HepG2 (cell line): ENCODE measurements around the gene LNX2. TPM values are rescaled to one million over a fixed set of nuclear protein-coding genes. Genes with fewer than 3 reads are reported as not detected.

ENCODE experiments used
- ATAC-seq: fragments of 200-7000 bp; cut with Tn5 transposase; 3 replicates; pipeline ENCODE4 v1.9.1; 2020; ENCODE audit warnings: mild to moderate bottlenecking, moderate library complexity
- BruUV-seq: library from RNA; stranded (reverse); fragments of 400-500 nt; replicated peaks from 2 replicates; lab custom pipeline; 2021; lab: Mats Ljungman, UMichigan
- CTCF ChIA-PET: fragments of 300-600 bp; formaldehyde crosslinking; extraction: SDS; loops from one replicate; lab custom pipeline; 2021; ENCODE audit warnings: low total read pairs, inconsistent platforms, low intra/inter-chr PET ratio; lab: Yijun Ruan, JAX
- POLR2A ChIA-PET: fragments of 350-600 bp; sonication (Branson Sonifier 250); formaldehyde crosslinking; loops from one replicate; lab custom pipeline; 2020; ENCODE audit warnings: antibody characterized with exemption, inconsistent platforms; lab: Yijun Ruan, JAX
- DNase-seq: peaks from one replicate; pipeline ENCODE4 v3.0.0-alpha.2; 2015; ENCODE audit warnings: low spot score
- FAIRE-seq: peaks from 3 replicates; lab custom pipeline; 2011; peaks lifted over from hg19 to GRCh38; lab: Jason Lieb, UNC
- H2AFZ ChIP-seq: one replicate; pipeline ENCODE4 v1.6.1; 2011; ENCODE audit warnings: low read length, inconsistent platforms
- H3K27ac ChIP-seq: fragments of 300-600 bp; 3 replicates; pipeline ENCODE4 v1.8.0; 2011; ENCODE audit warnings: mixed run types, mild to moderate bottlenecking, mixed read lengths, low read length, inconsistent platforms; ENCODE audit not compliant: insufficient read depth; ENCODE audit errors: extremely low read length
- H3K27me3 ChIP-seq, 2 experiments: fragments of 200-600 bp in 1 of 2; 2 replicates in 1 of 2; 3 replicates in 1 of 2; pipeline versions ENCODE4 v1.6.0 to v1.8.0; 2011; ENCODE audit warnings: low read length in 2 of 2, mild to moderate bottlenecking in 2 of 2, moderate library complexity in 2 of 2, inconsistent platforms in 1 of 2; ENCODE audit not compliant: insufficient read depth in 2 of 2, control insufficient read depth in 1 of 2
- H3K36me3 ChIP-seq, 2 experiments: fragments of 200-600 bp in 1 of 2; replicated peaks in 1 of 2; 2 replicates in 1 of 2; 3 replicates in 1 of 2; pipeline versions ENCODE4 v1.5.1 to v1.8.0; 2011; ENCODE audit warnings: low read length in 2 of 2, inconsistent platforms in 1 of 2; ENCODE audit not compliant: insufficient read depth in 2 of 2, control insufficient read depth in 1 of 2
- H3K4me1 ChIP-seq: 2 replicates; pipeline ENCODE4 v1.5.1; 2012; ENCODE audit warnings: low read length, inconsistent platforms; ENCODE audit not compliant: insufficient read depth
- H3K4me2 ChIP-seq: 2 replicates; pipeline ENCODE4 v1.6.0; 2011; ENCODE audit warnings: low read depth, low read length, inconsistent platforms
- H3K4me3 ChIP-seq, 3 experiments: fragments of 200-600 bp in 1 of 3; sonication (generic), shearing (Covaris generic) in 1 of 3; replicated peaks in 1 of 3; 2 replicates each; pipeline ENCODE4 v1.5.1; 2011 to 2016; ENCODE audit warnings: low read length in 3 of 3, inconsistent platforms in 2 of 3, low read depth in 2 of 3, mild to moderate bottlenecking in 2 of 3, control low read depth in 1 of 3, mixed read lengths in 1 of 3; ENCODE audit not compliant: insufficient read depth in 1 of 3
- H3K79me2 ChIP-seq: one replicate; pipeline ENCODE4 v1.6.1; 2011; ENCODE audit warnings: low read length, inconsistent platforms; ENCODE audit not compliant: insufficient read depth
- H3K9ac ChIP-seq: 2 replicates; pipeline ENCODE4 v1.6.0; 2011; ENCODE audit warnings: mild to moderate bottlenecking, low read depth, low read length, inconsistent platforms; ENCODE audit not compliant: insufficient read depth
- H3K9me3 ChIP-seq: 2 replicates; pipeline ENCODE4 v1.5.1; 2012; ENCODE audit warnings: mild to moderate bottlenecking, low read length
- H4K20me1 ChIP-seq: 2 replicates; pipeline ENCODE4 v1.6.0; 2011; ENCODE audit warnings: inconsistent platforms, mild to moderate bottlenecking, low read length, moderate library complexity; ENCODE audit not compliant: insufficient read depth
- ADNP ChIP-seq: sonication (generic); formaldehyde crosslinking; IDR thresholded peaks from 2 replicates; pipeline ENCODE4 v1.4.0; 2020; ENCODE audit warnings: missing genetic modification reagents
- ATF4 ChIP-seq, 2 experiments: fragments of 450-650 bp in 1 of 2; sonication (generic) in 1 of 2; formaldehyde crosslinking; IDR thresholded peaks; 2 replicates each; pipeline versions ENCODE4 v1.5.0 to v1.8.0; 2020 to 2022; ENCODE audit warnings: mild to moderate bottlenecking in 1 of 2, missing genetic modification reagents in 1 of 2
- CHCHD3 ChIP-seq: sonication (generic); formaldehyde crosslinking; IDR thresholded peaks from 2 replicates; pipeline ENCODE4 v1.8.0; 2022; ENCODE audit warnings: mild to moderate bottlenecking, missing genetic modification reagents, moderate library complexity
- MXD1 ChIP-seq: sonication (generic); formaldehyde crosslinking; IDR thresholded peaks from 2 replicates; pipeline ENCODE4 v1.4.0; 2020; ENCODE audit warnings: mild to moderate bottlenecking, missing genetic modification reagents
- NFYB ChIP-seq: sonication (generic); formaldehyde crosslinking; IDR thresholded peaks from 2 replicates; pipeline ENCODE4 v1.4.0; 2020; ENCODE audit warnings: missing genetic modification reagents
- RARA ChIP-seq: IDR thresholded peaks from 2 replicates; pipeline ENCODE4 v1.6.1; 2016; ENCODE audit warnings: missing genetic modification reagents, missing compliant biosample characterization
- ZBTB1 ChIP-seq: sonication (generic); formaldehyde crosslinking; IDR thresholded peaks from 2 replicates; pipeline ENCODE4 v1.4.0; 2020; ENCODE audit warnings: missing genetic modification reagents, borderline replicate concordance
- ZBTB34 ChIP-seq: sonication (generic); formaldehyde crosslinking; IDR thresholded peaks from 2 replicates; pipeline ENCODE4 v1.8.0; 2022; ENCODE audit warnings: mild to moderate bottlenecking, missing genetic modification reagents
- ZBTB4 ChIP-seq: sonication (generic); formaldehyde crosslinking; IDR thresholded peaks from 2 replicates; pipeline ENCODE4 v1.4.0; 2020; ENCODE audit warnings: missing genetic modification reagents, mild to moderate bottlenecking, borderline replicate concordance
- ZFP36 ChIP-seq: fragments of 150-350 bp; IDR thresholded peaks from 2 replicates; pipeline ENCODE4 v1.6.1; 2018; ENCODE audit warnings: borderline replicate concordance, low read length, low read depth; ENCODE audit not compliant: partially characterized antibody
- ZIK1 ChIP-seq: sonication (generic); formaldehyde crosslinking; IDR thresholded peaks from 2 replicates; pipeline ENCODE4 v1.5.0; 2020; ENCODE audit warnings: mild to moderate bottlenecking, low read depth, missing genetic modification reagents, borderline replicate concordance
- ZNF143 ChIP-seq: sonication (generic); formaldehyde crosslinking; IDR thresholded peaks from 2 replicates; pipeline ENCODE4 v1.4.0; 2020; ENCODE audit warnings: missing genetic modification reagents
- ZNF18 ChIP-seq: sonication (generic); formaldehyde crosslinking; IDR thresholded peaks from 2 replicates; pipeline ENCODE4 v1.8.0; 2022; ENCODE audit warnings: mild to moderate bottlenecking, missing genetic modification reagents; ENCODE audit not compliant: insufficient replicate concordance
- ZNF256 ChIP-seq: sonication (generic); formaldehyde crosslinking; conservative IDR thresholded peaks from 2 replicates; pipeline ENCODE4 v1.4.0; 2020; ENCODE audit warnings: missing genetic modification reagents
- ZNF296 ChIP-seq: sonication (generic); formaldehyde crosslinking; conservative IDR thresholded peaks from 2 replicates; pipeline ENCODE4 v1.5.0; 2020; ENCODE audit warnings: mild to moderate bottlenecking, missing genetic modification reagents
- ZNF879 ChIP-seq: sonication (generic); formaldehyde crosslinking; IDR thresholded peaks from 2 replicates; pipeline ENCODE4 v1.8.1; 2023; ENCODE audit warnings: missing genetic modification reagents
- WGBS: methylation state at CpG from one replicate; pipeline ENCODE4 v1.1.6; 2017; ENCODE audit warnings: low lambda C conversion rate; 5-methylcytosine and 5-hydroxymethylcytosine counted together
- in situ Hi-C: cut with HindIII; loops from 2 replicates; pipeline ENCODE4 v1.10.0; 2017; ENCODE audit warnings: low pct_unique_long_range_greater_than_20kb; ENCODE audit not compliant: extremely low pct_ligation_motif_present
- intact Hi-C: fragments of 100-400 bp; cut with micrococcal nuclease; formaldehyde crosslinking; loops from one replicate; pipeline ENCODE4 v1.10.0; 2022; ENCODE audit not compliant: unreplicated experiment
- polyA plus RNA-seq, 8 experiments: library from polyadenylated mRNA; depleted of rRNA in 3 of 8; stranded (reverse) in 7 of 8; unstranded in 1 of 8; fragments of >200 nt; fragmentation: Illumina TruSeq in 4 of 8; extraction: Trizol in 4 of 8; gene quantifications; 2 replicates each; pipeline versions ENCODE4 v1.2.1 to v1.2.3, GENCODE V29; 2011 to 2016; ENCODE audit warnings: low read depth in 4 of 8, missing spikeins in 1 of 8, mixed read lengths in 1 of 8; ENCODE audit not compliant: insufficient read depth in 1 of 8
- total RNA-seq, 5 experiments: library from RNA; depleted of rRNA; stranded (reverse); fragments of >200 nt; fragmentation: Illumina TruSeq; extraction: Trizol; gene quantifications; 2 replicates each; pipeline ENCODE4 v1.2.3, GENCODE V29; 2016; ENCODE audit warnings: low read depth in 1 of 5

LNX2 gene
- total and polyA plus RNA-seq, 2 of the 13 experiments (the other 11 are each of a cell fraction or from before 2014, with no cell fraction given), result 9.2 to 9.7 TPM

- no peak overlapping the region for H2AFZ ChIP-seq
- peaks cover 28% of the 10 kb centered on the region for H4K20me1 ChIP-seq
- CTCF ChIA-PET, result no interaction called here
- peaks cover 80% of the 10 kb centered on the region for H3K79me2 ChIP-seq
- POLR2A ChIA-PET, result interaction anchor here (0.9 to 3.2 kb wide), 15 partner anchors 9 to 637 kb away, joined by 3 to 18 read pairs (median 6); no protein-coding TSS in a partner anchor
- in situ Hi-C loops, result no loop called here
- peaks cover 1 to 4% of the 10 kb centered on the region in 2 experiments; a peak in 2 of 5 replicates for H3K36me3 ChIP-seq
- H3K4me3 ChIP-seq, result peak overlapping the region; percentile 79 to 91 (median 86)
- H3K4me2 ChIP-seq, result peak overlapping the region; percentile 79
- H3K27ac ChIP-seq, result peak overlapping the region; percentile 91
- H3K27me3 ChIP-seq, result no peaks in the 10 kb centered on the region; a peak in 1 of 5 replicates
- ATAC-seq (peak; percentile 23), FAIRE-seq (no peak), DNase-seq (peak; percentile 7)
- intact Hi-C loops, result loop anchor here (5.0 kb wide), 2 partner anchors 88 to 92 kb away; no protein-coding TSS in a partner anchor
- H3K9me3 ChIP-seq, result peaks cover 7% of the 10 kb centered on the region
- peaks cover 55% of the 10 kb centered on the region for H3K4me1 ChIP-seq
- BruUV-seq, result TSS peak; percentile 59
- peak overlapping the region; percentile 81 for H3K9ac ChIP-seq
- 1% methylated on average over 14 of the region's 47 CpGs for WGBS
- TF ChIP-seq ZBTB4 (CRISPR knock-in tag), result no peak
- no peak for TF ChIP-seq ATF4 (CRISPR knock-in tag; IDR thresholded peaks at IDR 0.05)
- no peak for TF ChIP-seq NFYB
- TF ChIP-seq ZFP36, result no peak
- TF ChIP-seq ZNF296 (CRISPR knock-in tag), result no peak
- no peak for TF ChIP-seq ZBTB34 (CRISPR knock-in tag)
- no peak for TF ChIP-seq ZNF879
- 0 out of 2 replicates have a peak, but pooled peaks have one; percentile 15 for TF ChIP-seq MXD1 (CRISPR knock-in tag)
- TF ChIP-seq RARA (CRISPR knock-in tag), result no peak
- peak; percentile 43 for TF ChIP-seq ZNF18 (CRISPR knock-in tag)
- no peak for TF ChIP-seq ZIK1
- no peak for TF ChIP-seq ADNP (CRISPR knock-in tag)
- no peak for TF ChIP-seq ZNF143 (CRISPR knock-in tag)
- no peak for TF ChIP-seq CHCHD3
- TF ChIP-seq ZNF256 (CRISPR knock-in tag), result no peak
- no peak for TF ChIP-seq ZBTB1
These were observed 477 bp downstream of the LNX2 start for GRCh38 chr13:27619728-27620376.
